MCF 10A (cell line): Measurements from ENCODE around the gene FHL2. TPM values are rescaled to one million over a fixed set of nuclear protein-coding genes. Genes with fewer than 3 reads are reported as not detected.

Experiments
- BruUV-seq: library from RNA; stranded (reverse); fragments of 400-500 nt; replicated peaks from 2 replicates; lab custom pipeline; 2021; lab: Mats Ljungman, UMichigan
- CTCF ChIA-PET: fragments of 300-600 bp; sonication (Branson Sonifier 250); formaldehyde crosslinking; extraction: SDS; loops from one replicate; lab custom pipeline; 2021; ENCODE audit warnings: antibody characterized with exemption, inconsistent platforms; lab: Yijun Ruan, JAX
- POLR2A ChIA-PET: fragments of 300-600, 350-650 bp; sonication (Branson Sonifier 250); formaldehyde crosslinking; extraction: SDS; loops from one replicate; lab custom pipeline; 2020; ENCODE audit warnings: antibody characterized with exemption, inconsistent platforms; lab: Yijun Ruan, JAX
- DNase-seq: peaks from one replicate; pipeline ENCODE4 v3.0.0-alpha.2; 2018; ENCODE audit not compliant: unreplicated experiment
- H3K27ac Mint-ChIP-seq: one replicate; pipeline ENCODE4 v1.8.0; 2022; ENCODE audit warnings: mild to moderate bottlenecking, low read depth, mixed read lengths; ENCODE audit not compliant: unreplicated experiment
- H3K27me3 Mint-ChIP-seq: one replicate; pipeline ENCODE4 v1.8.0; 2022; ENCODE audit warnings: mixed read lengths; ENCODE audit not compliant: insufficient read depth, unreplicated experiment
- H3K36me3 Mint-ChIP-seq: one replicate; pipeline ENCODE4 v1.8.0; 2022; ENCODE audit warnings: mild to moderate bottlenecking, moderate library complexity, mixed read lengths; ENCODE audit not compliant: insufficient read depth, unreplicated experiment
- H3K4me1 Mint-ChIP-seq: one replicate; pipeline ENCODE4 v1.8.0; 2022; ENCODE audit warnings: mixed read lengths; ENCODE audit not compliant: insufficient read depth, unreplicated experiment
- H3K4me3 Mint-ChIP-seq: one replicate; pipeline ENCODE4 v1.8.0; 2022; ENCODE audit warnings: mild to moderate bottlenecking, moderate library complexity, mixed read lengths; ENCODE audit not compliant: unreplicated experiment
- H3K9me3 Mint-ChIP-seq: one replicate; pipeline ENCODE4 v1.8.0; 2022; ENCODE audit warnings: mixed read lengths; ENCODE audit not compliant: unreplicated experiment
- CTCF ChIP-seq: fragments of 200-600 bp; IDR thresholded peaks from one replicate; pipeline ENCODE4 v1.8.0; 2022; ENCODE audit warnings: antibody characterized with exemption, mild to moderate bottlenecking; ENCODE audit not compliant: unreplicated experiment
- intact Hi-C: fragments of 100-400 bp; cut with micrococcal nuclease; formaldehyde crosslinking; loops from 2 replicates; pipeline ENCODE4 v1.14.1; 2022
- total RNA-seq: library from RNA; stranded (reverse); gene quantifications from 2 replicates; pipeline ENCODE4 v1.2.3, GENCODE V29; 2022

Gene FHL2
- total RNA-seq, 1 experiment from 2014 or later: 93.2 TPM

GRCh38 chr2:105416156-105416555 lies 17.3 kb upstream of the FHL2 start:
- H3K9me3 Mint-ChIP-seq: no peaks in the 10 kb centered on the region
- H3K36me3 Mint-ChIP-seq: no peaks in the 10 kb centered on the region
- no peak for DNase-seq
- no peaks in the 10 kb centered on the region for H3K27me3 Mint-ChIP-seq
- peaks cover 6% of the 10 kb centered on the region for H3K4me1 Mint-ChIP-seq
- CTCF ChIA-PET: interaction anchor here (0.5 to 1.1 kb wide), 3 partner anchors 13 to 72 kb away, joined by 3 to 5 read pairs (median 3); no protein-coding TSS in a partner anchor
- POLR2A ChIA-PET: interaction anchor here (0.7 kb wide), 1 partner anchor 87 kb away, joined by 3 read pairs; the partner anchor contains the start of gene TGFBRAP1
- BruUV-seq: no TSS peak
- TF ChIP-seq CTCF: no peak
- H3K4me3 Mint-ChIP-seq: no peak overlapping the region
- intact Hi-C loops: no loop called here
- no peak overlapping the region for H3K27ac Mint-ChIP-seq

GRCh38 chr2:105415007-105415406 lies 16.2 kb upstream of the FHL2 start:
- Mint-ChIP-seq H3K36me3 (no peaks in the 10 kb centered on the region), H3K4me3 (no peak overlapping the region), H3K9me3 (no peaks in the 10 kb centered on the region), H3K4me1 (peaks cover 17% of the 10 kb centered on the region), H3K27me3 (no peaks in the 10 kb centered on the region), H3K27ac (no peak overlapping the region)
- intact Hi-C loops: no loop called here
- ChIA-PET POLR2A (interaction anchor here (0.8 to 8.1 kb wide), 2 partner anchors 18 to 77 kb away, joined by 3 to 119 read pairs; partner anchors contain the start of gene FHL2), CTCF (interaction anchor here (1.1 kb wide), 1 partner anchor 71 kb away, joined by 3 read pairs; no protein-coding TSS in a partner anchor)
- no peak for TF ChIP-seq CTCF
- BruUV-seq: no TSS peak
- no peak for DNase-seq

GRCh38 chr2:105413206-105413605 lies 14.4 kb upstream of the FHL2 start:
- no peaks in the 10 kb centered on the region for H3K36me3 Mint-ChIP-seq
- H3K4me1 Mint-ChIP-seq: peaks cover 31% of the 10 kb centered on the region
- no TSS peak for BruUV-seq
- intact Hi-C loops: no loop called here
- POLR2A ChIA-PET: interaction anchor here (0.6 to 8.1 kb wide), 5 partner anchors 8 to 102 kb away, joined by 3 to 119 read pairs (median 4); partner anchors contain the start of gene FHL2
- H3K9me3 Mint-ChIP-seq: no peaks in the 10 kb centered on the region
- no peak for TF ChIP-seq CTCF
- H3K27me3 Mint-ChIP-seq: no peaks in the 10 kb centered on the region
- CTCF ChIA-PET: interaction anchor here (1.2 to 1.7 kb wide), 2 partner anchors 9 to 42 kb away, joined by 5 to 7 read pairs; no protein-coding TSS in a partner anchor
- no peak overlapping the region for H3K27ac Mint-ChIP-seq
- DNase-seq: no peak
- H3K4me3 Mint-ChIP-seq: no peak overlapping the region

GRCh38 chr2:105412584-105412983 lies 13.7 kb upstream of the FHL2 start:
- CTCF ChIA-PET: interaction anchor here (1.1 to 1.7 kb wide), 2 partner anchors 9 to 14 kb away, joined by 4 to 5 read pairs; partner anchors contain the start of gene FHL2

More at GRCh38 chr2:105412584-105412983, 13.7 kb upstream of the FHL2 start:
- no peaks in the 10 kb centered on the region for H3K9me3 Mint-ChIP-seq
- BruUV-seq: no TSS peak
- intact Hi-C loops: no loop called here
- DNase-seq: no peak
- no peaks in the 10 kb centered on the region for H3K27me3 Mint-ChIP-seq
- H3K27ac Mint-ChIP-seq: no peak overlapping the region
- POLR2A ChIA-PET: interaction anchor here (0.7 to 8.1 kb wide), 5 partner anchors 8 to 103 kb away, joined by 3 to 119 read pairs (median 4); partner anchors contain the start of gene FHL2
- H3K36me3 Mint-ChIP-seq: no peaks in the 10 kb centered on the region
- H3K4me1 Mint-ChIP-seq: peaks cover 26% of the 10 kb centered on the region
- no peak for TF ChIP-seq CTCF
- H3K4me3 Mint-ChIP-seq: no peak overlapping the region
